ENCODE data around the gene BCL3. TPM values are rescaled to one million over a fixed set of nuclear protein-coding genes. Genes with fewer than 3 reads are reported as not detected.

BCL3 gene
- total RNA-seq, 6 experiments from 2014 or later, result 12.9 to 20.1 (median 16.7) TPM

DNA sequence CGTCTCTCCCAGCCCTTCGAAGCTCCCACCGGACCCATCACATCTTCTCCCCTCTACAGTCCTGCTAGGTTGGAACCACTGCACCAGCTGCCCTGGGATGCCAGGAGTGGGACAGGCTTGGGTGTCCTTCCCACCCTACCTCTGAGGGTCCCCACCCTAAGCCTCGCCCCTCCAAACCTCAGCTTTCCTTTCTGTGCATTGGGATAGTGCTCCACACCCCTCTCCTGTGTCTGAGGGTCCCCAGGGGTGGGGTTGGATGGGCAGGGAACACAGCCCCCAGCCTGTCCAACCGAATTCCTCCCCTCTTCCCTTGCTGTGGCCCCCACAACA, 1.9 kb upstream of the BCL3 start:
- DNase-seq, result no peak
- Mint-ChIP-seq H3K36me3 (ENCODE audit: low read depth) (peaks cover 9% of the 10 kb centered on the region), H3K27me3 (ENCODE audit: insufficient read depth) (peaks cover 1% of the 10 kb centered on the region), H3K27ac (peak overlapping the region; percentile 75), H3K9me3 (no peaks in the 10 kb centered on the region), H3K4me3 (no peak overlapping the region; the same call in 1 of the 2 replicates), H3K4me1 (ENCODE audit: low read depth) (peaks cover 74% of the 10 kb centered on the region)
- TF ChIP-seq, protein P1, sequence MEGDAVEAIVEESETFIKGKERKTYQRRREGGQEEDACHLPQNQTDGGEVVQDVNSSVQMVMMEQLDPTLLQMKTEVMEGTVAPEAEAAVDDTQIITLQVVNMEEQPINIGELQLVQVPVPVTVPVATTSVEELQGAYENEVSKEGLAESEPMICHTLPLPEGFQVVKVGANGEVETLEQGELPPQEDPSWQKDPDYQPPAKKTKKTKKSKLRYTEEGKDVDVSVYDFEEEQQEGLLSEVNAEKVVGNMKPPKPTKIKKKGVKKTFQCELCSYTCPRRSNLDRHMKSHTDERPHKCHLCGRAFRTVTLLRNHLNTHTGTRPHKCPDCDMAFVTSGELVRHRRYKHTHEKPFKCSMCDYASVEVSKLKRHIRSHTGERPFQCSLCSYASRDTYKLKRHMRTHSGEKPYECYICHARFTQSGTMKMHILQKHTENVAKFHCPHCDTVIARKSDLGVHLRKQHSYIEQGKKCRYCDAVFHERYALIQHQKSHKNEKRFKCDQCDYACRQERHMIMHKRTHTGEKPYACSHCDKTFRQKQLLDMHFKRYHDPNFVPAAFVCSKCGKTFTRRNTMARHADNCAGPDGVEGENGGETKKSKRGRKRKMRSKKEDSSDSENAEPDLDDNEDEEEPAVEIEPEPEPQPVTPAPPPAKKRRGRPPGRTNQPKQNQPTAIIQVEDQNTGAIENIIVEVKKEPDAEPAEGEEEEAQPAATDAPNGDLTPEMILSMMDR (IDR thresholded peaks at IDR 0.05), result no peak

DNA sequence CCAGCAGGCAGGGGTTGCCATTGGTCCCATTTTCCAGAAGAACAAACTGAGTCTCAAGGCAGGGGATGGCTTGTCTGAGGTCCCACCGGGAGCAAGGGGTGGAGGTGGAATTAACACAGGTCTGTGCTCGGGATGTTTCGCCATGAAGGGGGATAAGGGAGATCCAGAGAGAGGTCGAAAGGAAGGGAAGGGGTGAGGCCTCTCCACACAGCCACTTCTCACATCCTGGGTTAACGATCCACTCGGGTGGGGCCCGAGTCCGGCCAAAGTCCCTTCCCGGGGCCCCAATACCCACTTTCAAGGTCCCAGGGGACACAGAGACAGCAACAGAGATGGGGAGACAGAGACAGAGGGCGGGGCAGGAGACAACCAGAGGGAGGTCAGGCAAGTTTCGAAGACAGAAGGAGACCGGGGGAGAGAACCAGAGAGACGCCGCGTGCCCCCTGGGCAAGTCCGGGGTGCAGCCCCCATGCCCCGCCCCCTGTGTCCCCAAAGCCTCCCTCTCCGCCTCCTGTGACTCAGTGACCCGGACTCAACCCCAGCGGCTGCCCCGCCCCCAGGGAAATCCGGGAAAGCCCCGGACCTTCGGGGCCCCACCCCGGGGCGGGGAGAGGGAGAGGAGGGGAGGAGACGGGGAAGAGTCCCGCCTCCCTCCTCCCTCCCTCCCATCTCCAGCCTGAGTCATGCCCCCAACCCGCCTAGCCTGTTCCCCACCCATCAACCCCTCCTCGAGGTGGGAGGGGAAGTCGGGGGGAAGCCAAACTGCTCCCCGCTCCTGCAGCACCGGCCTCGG, 1.4 kb upstream of the BCL3 start:
- H3K9me3 Mint-ChIP-seq, result no peaks in the 10 kb centered on the region
- H3K4me3 Mint-ChIP-seq, result peak overlapping the region; percentile 87
- TF ChIP-seq, protein P1 (IDR thresholded peaks at IDR 0.05), result no peak
- peak overlapping the region; percentile 87 for H3K27ac Mint-ChIP-seq
- peaks cover 69% of the 10 kb centered on the region for H3K4me1 Mint-ChIP-seq (ENCODE audit: low read depth)
- peaks cover 12% of the 10 kb centered on the region for H3K36me3 Mint-ChIP-seq (ENCODE audit: low read depth)
- DNase-seq, result peak; percentile 91
- H3K27me3 Mint-ChIP-seq (ENCODE audit: insufficient read depth), result peaks cover 1% of the 10 kb centered on the region

DNA sequence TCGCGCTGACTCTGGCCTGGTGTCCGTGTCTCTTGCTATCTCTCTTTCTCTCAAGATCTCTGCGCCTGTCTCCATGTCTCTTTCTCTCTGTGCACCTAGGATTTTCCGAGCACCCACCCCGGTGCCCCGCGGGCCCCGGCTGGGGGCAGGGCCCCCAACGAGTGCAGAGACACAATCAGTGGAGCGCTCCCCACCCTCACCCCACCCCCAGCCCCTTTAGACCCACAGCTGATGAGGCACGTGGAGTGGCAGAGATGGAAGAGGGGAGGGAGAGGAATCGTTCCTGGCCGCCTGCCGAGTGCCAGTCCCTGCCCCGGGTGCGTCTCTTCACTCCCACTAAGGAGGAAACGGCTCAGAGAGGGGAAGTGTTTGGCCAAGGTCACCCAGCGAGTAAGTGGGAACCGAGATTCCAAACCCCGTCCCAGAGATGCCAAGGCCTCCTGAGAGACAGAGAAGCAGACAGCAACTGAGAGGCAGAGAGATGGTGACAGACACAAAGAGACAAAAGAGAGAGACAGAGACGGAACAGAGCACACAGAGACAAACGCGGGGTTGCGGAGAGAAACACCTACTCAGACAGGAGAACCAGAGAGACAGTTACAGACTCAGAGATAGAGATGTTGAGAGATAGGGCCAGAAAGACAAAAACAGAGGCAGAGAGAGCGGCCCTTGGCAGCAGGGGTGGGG, 626 bp upstream of the BCL3 start:
- Mint-ChIP-seq H3K9me3 (no peaks in the 10 kb centered on the region), H3K4me1 (ENCODE audit: low read depth) (peaks cover 69% of the 10 kb centered on the region), H3K27me3 (ENCODE audit: insufficient read depth) (peaks cover 1% of the 10 kb centered on the region), H3K4me3 (peak overlapping the region; percentile 87), H3K27ac (peak overlapping the region; percentile 87), H3K36me3 (ENCODE audit: low read depth) (peaks cover 19% of the 10 kb centered on the region)
- TF ChIP-seq, protein P1 (IDR thresholded peaks at IDR 0.05), result no peak
- DNase-seq, result peak; percentile 46

DNA sequence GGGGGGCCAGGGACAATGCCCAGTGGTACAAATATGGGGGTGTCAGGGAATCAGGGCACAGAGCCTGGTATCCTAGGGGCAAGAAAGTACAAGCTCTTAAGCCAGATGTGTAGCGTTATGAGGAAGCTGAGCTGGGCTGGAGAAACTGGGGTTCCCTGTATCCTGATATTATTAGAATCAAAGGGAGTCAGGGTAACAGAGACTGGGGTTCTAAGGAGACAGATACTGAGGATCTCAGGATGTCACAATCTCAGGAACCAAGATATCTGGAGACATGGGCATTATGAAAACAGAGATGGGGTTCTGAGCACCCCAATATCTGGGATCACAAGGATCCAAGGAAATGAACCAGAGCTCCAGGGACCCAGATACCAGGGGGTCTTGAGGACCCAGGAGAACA, 784 bp downstream of the BCL3 start:
- H3K4me3 Mint-ChIP-seq, result peak overlapping the region; percentile 96
- peaks cover 19% of the 10 kb centered on the region for H3K36me3 Mint-ChIP-seq (ENCODE audit: low read depth)
- DNase-seq, result no peak
- H3K4me1 Mint-ChIP-seq (ENCODE audit: low read depth), result peaks cover 78% of the 10 kb centered on the region
- no peaks in the 10 kb centered on the region for H3K9me3 Mint-ChIP-seq
- peak overlapping the region; percentile 70 for H3K27ac Mint-ChIP-seq
- H3K27me3 Mint-ChIP-seq (ENCODE audit: insufficient read depth), result peaks cover 1% of the 10 kb centered on the region
- TF ChIP-seq, protein P1 (IDR thresholded peaks at IDR 0.05), result no peak

DNA sequence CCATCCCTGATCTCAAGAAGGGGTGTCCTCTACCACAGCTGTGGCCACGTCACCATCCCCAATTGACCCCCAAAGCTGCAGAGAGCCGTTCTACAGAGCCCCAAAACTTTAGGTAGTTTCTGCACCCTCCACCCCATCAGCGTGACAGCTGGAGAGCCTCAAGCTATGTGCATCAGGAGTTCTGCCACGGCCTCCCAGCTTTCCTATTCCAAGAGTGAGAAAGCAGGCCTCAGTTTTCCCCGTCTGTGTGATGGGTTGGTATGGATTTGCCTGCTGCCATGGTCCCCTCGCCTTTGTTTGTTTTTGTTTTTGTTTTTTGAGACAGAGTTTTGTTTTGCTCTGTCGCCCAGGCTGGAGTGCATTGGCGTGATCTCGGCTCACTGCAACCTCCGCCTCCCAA, 1.5 kb downstream of the BCL3 start:
- H3K27me3 Mint-ChIP-seq (ENCODE audit: insufficient read depth), result peaks cover 1% of the 10 kb centered on the region
- peaks cover 78% of the 10 kb centered on the region for H3K4me1 Mint-ChIP-seq (ENCODE audit: low read depth)
- H3K36me3 Mint-ChIP-seq (ENCODE audit: low read depth), result peaks cover 19% of the 10 kb centered on the region
- TF ChIP-seq, protein P1 (IDR thresholded peaks at IDR 0.05), result no peak
- peak overlapping the region; percentile 96 for H3K4me3 Mint-ChIP-seq
- no peak for DNase-seq
- no peak overlapping the region; the same call in 1 of the 2 replicates for H3K27ac Mint-ChIP-seq
- H3K9me3 Mint-ChIP-seq, result no peaks in the 10 kb centered on the region
